GM19240 (cell line): ENCODE data around the gene REXO4.
"Not testable (repeated sequence)": the region's sequence is repeated elsewhere in the genome, so short reads cannot be mapped to it uniquely, and the experiment has no call there.

Experiments
- DNase-seq: peaks from one replicate; pipeline ENCODE4 v3.0.0; 2011; ENCODE audit warnings: low spot score; ENCODE audit not compliant: insufficient read length

REXO4 gene

DNA sequence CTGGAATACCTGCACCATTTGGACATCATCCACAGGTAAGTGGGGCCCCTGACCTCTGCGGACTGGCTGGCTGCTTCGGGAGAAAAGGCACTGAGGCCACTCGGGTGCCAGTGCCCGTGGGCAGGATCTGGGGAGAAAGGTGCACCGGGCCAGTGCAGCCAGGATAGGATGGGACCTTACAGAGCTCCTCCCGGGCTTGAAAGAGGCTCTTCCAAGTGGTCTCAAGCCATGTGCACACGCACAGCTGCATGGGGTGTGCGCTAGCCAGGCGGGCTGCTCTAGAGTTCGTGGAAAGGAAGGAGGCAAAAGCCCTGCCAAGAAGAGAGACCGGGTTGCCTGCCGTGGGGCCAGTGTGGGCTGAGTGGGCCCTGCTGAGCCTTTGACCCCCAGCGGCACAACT lies 28.2 kb downstream of the REXO4 start:
- no peak for DNase-seq

DNA sequence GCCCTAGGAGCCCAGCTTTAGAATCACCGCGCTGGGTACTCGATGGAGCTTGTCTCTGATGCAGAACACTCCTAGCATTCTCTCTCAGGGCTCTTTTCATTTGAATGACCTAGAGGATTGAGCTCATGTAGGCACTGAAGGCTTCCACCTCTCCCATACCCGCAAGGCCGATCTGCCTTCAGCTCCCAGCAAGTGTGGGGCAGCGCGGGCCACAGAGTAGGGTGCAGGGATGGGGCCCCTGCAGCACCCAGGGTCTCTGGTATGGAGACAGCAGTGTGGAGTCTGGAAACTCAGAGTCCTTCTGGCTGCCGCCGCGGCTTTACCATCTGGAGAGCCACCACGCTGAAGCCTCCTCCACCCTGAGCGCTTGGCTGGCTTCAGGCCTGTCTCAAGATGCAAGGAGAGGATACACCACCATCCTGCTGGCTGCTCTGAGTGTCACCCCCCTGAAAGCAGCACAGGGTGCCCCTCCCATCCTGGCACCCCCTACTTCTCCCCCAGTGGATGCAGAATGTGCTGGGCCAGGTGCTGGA lies 28.7 kb downstream of the REXO4 start:
- DNase-seq: no peak

GRCh38 chr9:133387680-133388079 lies 30.1 kb downstream of the REXO4 start:
- DNase-seq: no peak

DNA sequence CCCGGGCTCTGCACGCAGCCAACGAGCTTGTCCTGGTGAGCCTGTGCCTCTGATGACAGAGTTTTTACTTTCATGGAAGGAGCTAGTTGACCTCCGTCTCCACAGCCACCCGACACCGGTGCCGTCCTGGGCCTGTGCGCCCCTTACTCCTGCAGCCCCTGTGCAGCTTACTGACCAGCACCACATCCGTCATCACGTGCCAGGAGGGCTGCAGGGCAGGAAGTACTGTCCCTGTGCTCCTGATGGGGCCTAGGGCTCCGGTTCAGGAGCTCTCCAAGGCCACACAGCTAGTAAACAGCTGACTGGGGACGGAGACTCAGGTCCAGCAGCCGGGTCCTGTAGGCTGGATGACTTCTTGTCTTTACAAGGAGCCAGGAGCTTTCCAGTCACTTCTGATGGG lies 31.5 kb downstream of the REXO4 start:
- no peak for DNase-seq

DNA sequence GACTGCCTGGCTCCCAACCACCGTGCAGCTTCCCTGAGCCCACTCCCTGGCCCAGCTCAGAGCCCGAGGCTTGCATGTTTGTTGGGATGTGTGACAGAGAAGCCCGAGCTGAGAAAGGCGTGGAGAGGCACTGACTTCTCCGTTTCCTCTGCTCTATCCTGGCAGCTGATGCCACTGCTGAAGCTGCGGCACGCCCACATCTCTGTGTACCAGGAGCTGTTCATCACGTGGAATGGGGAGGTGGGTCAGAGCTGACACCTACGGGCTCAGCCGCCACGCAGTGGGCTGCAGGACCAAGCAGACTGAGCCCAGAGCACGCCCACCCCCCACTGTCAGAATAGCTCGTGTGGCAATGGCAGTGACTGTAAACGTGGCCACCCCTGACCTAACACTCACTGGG lies 32.4 kb downstream of the REXO4 start:
- no peak for DNase-seq

DNA sequence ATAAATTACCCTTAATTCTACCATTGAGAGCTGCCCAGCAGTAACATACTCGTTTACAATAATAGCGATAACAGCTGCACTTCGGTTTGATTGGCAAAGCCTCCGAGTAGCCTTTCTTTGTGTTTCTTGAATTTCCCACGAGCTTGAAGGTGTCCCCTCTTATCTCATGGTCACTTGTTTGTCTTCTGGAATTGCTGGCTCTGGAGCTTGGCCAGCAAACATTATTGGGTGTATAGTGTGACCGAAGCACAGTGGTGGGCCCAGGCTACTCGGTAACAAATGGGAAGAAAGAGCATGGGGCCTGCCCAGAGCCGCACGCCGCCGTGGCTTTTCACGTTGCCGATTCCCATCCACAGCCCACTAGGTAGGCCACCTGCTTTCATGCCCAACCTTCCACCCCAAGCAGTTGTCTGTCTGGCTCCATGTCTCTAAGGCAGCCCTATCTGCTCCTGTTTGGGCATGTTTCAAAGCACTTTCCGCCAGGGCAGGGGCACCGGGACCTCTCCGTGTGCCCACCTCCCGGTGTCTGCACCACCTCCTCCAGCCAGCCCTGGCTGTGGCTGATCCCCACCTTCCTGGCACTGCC lies 33.0 kb downstream of the REXO4 start:
- no peak for DNase-seq

GRCh38 chr9:133383438-133383837 lies 34.4 kb downstream of the REXO4 start:
- DNase-seq: no peak

GRCh38 chr9:133382507-133383141 lies 35.2 kb downstream of the REXO4 start:
- no peak for DNase-seq

- no peak for DNase-seq
Measured at GRCh38 chr9:133380734-133381133, 37.1 kb downstream of the REXO4 start.

GRCh38 chr9:133379153-133380086 lies 38.4 kb downstream of the REXO4 start:
- no peak for DNase-seq

DNA sequence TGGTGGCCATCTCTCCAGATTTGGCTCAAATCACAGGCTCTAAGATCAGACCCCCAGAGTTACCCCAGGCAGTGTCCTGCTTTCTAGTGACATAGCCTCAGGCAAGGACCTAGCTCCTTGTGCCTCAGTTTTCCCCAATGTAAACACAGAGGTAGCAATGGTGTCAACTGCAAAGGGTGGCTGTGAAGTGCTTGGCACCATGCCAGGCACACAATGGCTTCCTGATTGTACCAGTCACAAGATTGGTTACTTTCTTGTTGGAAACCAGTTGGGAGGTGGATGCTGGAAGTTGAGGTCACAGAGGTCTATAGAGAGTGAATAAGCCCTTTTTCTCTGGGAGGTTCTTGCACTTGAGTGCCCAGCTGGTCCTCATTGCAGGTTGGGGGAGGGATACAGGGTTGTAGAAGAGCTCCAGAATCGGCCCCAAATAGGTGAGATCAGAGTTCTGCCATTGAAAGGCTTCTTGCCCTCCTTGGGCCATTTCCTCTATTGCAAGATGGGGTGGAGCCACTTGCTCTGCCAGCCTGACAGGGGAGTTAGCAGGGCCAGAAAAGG lies 39.3 kb downstream of the REXO4 start:
- no peak for DNase-seq

DNA sequence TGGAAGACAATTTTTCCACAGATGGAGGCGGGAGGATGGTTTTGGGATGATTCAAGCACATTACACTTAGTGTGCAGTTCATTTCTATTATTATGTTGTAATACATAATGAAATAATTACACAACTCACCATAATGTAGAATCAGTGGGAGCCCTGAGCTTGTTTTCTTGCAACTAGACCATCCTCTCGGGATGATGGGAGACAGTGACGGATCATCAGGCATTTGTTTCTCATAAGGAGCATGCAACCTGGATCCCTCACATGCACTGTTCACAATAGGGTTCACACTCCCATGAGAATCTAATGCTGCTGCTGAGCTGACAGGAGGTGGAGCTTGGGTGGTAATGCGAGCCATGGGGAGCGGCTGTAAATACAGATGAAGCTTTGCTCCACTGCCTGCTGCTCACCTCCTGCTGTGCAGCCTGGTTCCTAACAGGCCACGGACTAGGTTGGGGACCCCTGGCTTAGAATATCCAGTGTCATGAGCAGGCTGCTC lies 40.0 kb downstream of the REXO4 start:
- DNase-seq: no peak

DNA sequence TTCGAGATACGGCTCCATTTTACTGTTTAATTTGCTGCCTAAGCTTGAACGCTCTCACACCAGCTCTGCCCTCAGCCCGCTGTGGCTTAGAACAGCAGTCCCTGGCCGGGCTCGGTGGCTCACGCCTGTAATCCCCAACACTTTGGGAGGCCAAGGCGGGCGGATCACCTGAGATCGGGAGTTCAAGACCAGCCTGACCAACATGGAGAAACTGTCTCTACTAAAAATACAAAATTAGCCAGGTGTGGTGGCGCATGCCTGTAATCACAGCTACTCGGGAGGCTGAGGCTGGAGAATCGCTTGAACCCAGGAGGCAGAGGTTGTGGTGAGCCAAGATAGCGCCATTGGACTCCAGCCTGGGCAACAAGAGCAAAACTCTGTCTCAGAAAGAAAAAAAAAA lies 40.5 kb downstream of the REXO4 start:
- not testable (repeated sequence) for DNase-seq

DNA sequence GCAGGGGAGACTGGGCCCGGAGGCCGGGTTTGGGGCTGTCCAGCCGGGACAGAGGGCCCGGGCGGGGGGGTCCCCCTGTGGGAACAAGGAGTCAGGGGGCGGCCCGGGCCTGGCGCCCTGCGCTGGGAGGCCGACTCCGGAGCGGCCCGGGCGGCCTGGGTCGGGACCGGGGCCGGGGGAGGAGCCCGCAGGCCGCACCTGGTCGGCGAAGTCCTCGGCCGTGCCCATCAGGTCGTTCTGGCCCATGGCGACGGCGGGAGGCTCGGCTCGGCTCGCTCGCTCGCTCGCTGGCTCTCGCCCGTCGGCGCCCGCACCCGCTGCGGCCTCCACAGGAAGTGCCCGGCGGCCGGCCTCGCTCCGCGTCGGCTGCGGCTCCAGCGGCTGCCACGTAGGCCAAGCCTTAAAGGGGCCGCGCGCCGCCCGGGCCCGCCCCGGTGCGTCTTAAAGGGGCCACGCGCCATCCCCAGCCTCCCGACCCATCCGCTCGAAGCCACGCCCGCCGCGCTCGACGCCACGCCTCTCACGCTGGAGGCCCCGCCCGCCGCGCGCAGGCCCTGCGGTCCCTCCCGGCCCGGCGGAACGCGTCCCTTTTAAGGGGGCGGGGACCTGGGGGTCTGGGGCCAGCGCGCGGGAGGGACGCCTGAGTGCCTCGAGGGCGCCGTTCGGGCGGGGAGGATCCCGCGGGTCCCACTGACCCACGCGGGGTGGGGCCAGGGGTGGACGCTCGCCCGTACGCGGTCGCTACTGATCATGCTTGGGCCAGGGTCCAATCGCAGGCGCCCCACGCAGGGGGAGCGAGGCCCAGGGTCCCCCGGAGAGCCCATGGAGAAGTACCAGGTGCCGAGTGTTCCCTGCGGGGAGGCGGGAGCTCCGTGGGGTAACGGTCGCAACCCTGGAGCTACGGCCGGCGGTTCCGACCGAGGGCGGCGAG lies 41.8 kb downstream of the REXO4 start, which contains the start of the genes STKLD1 and SURF4:
TSS of gene STKLD1 (plus strand) at position 643 of the 931 bp plus-strand sequence. CDS start at position 751, 108 bp downstream.
TSS of gene SURF4 (minus strand) at position 337 of the 931 bp plus-strand sequence. CDS start at position 246, 91 bp downstream.
- DNase-seq: peak; percentile 100

DNA sequence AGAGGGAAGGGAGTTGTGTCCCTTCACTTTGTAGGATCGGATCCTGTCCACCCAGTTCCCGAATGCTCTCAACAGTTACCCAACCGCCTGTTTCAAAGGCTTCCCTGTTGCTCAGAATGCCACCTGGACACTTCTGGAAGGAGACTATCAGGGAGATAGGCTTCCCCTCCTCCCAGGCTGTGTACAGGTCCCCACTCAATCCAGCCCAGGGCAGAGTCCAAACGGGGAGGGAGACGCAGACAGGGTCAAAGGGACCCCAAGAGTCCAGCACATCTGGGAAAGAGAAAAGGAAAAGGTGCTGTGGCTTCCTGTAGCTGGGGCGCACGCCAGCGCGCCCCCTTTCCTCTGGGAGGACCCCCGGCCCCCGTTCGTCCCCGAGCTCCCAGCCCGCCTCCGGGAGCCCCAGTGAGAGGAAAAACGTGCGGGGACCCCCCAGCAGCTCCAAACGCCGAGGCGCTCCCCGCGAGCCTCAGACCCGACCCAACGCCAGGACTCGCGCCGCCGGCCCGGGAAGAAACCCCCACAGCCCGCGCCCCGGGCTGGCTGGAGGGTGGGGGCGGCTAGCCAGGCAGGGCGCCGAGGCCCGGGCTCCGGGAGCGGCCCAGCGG lies 42.6 kb downstream of the REXO4 start:
- peak; percentile 45 for DNase-seq

DNA sequence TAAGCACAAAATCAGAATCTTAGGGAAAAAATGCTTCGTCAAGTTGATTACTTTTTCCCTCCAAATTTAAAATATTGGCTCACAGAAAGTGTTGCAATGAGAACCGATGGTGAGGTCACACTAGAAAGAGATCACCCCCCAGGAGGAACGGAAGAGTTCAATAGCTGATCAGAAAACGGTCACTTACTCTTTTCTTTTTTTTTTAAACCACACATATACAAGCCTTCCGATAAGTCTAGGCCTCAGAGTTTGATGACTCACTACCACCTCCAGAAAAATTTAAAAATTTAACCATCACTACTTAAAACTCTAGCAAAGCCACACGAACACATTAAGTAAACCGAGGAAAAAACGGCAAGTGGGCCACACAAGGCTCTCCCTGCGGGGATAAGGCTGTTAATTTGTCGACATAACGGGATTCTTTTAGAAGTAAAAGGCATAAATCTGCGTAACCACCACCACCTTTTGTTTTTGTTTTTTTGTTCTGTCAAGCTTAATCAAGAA lies 43.1 kb downstream of the REXO4 start:
- no peak for DNase-seq

DNA sequence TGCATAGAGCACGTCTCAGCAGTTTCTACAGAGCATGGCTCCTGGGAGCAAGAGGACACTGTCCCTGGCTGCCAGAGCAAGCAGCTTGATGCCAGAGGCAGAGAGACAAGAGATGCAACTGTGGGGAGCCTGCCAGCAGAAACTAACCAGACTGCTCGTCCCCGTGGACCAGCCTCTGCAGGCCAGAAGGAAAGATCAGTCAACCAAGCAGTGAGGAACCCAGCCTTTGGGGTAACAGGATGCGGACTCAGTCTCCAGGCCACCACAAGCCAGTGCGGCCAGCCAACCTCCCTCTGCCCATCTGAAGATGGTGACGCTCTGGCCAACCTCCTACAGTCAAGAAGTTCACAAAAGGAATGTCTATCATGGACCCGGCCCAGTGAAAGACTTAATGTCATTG lies 45.7 kb downstream of the REXO4 start:
- DNase-seq: no peak

DNA sequence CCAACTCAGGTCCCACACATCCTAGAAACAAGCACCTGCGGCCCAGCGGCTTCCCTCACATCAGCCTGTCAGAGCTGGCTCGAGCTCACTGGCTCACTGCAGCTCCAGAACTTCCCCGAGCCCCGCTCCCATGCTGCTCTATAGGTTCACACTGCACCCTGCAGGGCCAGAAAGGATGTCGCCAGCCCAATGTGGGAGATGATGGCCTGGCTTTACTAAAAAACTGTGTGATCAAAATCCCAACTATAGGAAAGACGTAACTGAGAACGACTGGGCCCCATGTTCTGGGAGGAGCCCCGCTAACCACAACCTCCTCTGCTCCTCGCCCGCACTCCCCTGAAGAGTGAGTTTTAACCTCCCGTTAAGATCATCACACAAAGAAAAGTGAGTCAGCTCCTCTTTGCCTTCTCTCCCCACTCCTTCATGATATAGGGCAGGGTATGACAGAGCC lies 46.5 kb downstream of the REXO4 start:
- no peak for DNase-seq

DNA sequence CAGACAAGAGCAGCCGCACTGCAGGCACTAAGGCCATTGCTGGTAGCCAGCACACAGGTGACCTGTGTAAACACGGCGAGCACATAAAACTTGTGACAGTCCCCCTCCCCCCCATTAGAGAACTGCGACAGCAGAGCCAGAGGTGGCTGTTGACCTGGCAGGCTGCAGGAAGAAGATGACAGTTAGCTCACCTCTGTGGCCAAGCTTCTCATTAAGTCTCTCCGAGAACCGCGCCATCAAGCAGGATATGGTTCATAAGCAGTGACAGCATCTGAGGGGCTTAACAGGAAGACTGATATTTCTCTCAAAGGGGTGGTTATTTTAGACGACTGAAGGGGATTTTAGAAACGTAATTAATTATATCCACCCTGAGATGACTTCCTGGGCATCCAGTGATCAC lies 47.1 kb downstream of the REXO4 start:
- DNase-seq: no peak

DNA sequence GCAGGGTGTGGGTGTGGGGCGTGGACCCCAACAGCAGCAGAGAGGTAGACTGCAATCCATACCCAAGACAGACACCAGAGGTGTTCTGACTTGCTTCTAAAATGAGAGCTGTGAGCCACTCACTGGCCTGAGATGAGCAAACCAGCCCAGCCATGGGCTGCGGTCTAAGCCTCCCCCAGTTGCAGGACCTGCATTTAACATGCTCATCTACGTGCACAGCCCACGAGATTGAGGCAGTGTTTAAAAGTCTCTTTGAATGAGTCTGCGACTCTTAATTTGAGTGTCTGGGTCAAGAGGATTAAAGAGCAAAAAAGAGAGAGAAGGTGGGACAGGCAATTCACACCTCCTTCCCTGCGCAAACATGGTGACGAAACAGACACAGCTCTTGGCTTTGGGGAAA lies 47.9 kb downstream of the REXO4 start:
- no peak for DNase-seq
